Stomach smooth muscle (tissue), 2 donors: ENCODE results near the gene PNMA8C.
"Not testable (repeated sequence)": the region's sequence is repeated elsewhere in the genome, so short reads cannot be mapped to it uniquely, and the experiment has no call there.

ENCODE experiments used
- H3K27ac ChIP-seq: one replicate; pipeline ENCODE4 v1.7.0; 2013; ENCODE audit warnings: mild to moderate bottlenecking, low read length, inconsistent platforms
- H3K27me3 ChIP-seq, 2 donors: one replicate each; pipeline ENCODE4 v1.7.0; 2013; ENCODE audit warnings: low read length in 2 of 2; ENCODE audit not compliant: insufficient read depth in 2 of 2, control insufficient read depth in 1 of 2
- H3K36me3 ChIP-seq, 2 donors: one replicate each; pipeline ENCODE4 v1.7.0; 2013; ENCODE audit warnings: low read length in 2 of 2; ENCODE audit not compliant: control insufficient read depth in 2 of 2, insufficient read depth in 2 of 2
- H3K4me1 ChIP-seq: one replicate; pipeline ENCODE4 v1.7.0; 2013; ENCODE audit warnings: low read length; ENCODE audit not compliant: control insufficient read depth, insufficient read depth
- H3K4me3 ChIP-seq, 2 donors: one replicate each; pipeline ENCODE4 v1.7.0; 2013; ENCODE audit warnings: low read length in 2 of 2
- H3K9ac ChIP-seq, 2 donors: one replicate each; pipeline ENCODE4 v1.7.0; 2013; ENCODE audit warnings: low read length in 2 of 2, mild to moderate bottlenecking in 1 of 2
- H3K9me3 ChIP-seq, 2 donors: one replicate each; pipeline ENCODE4 v1.7.0; 2013; ENCODE audit warnings: low read length in 2 of 2; ENCODE audit not compliant: control insufficient read depth in 2 of 2
- donor health status: healthy.
- donor health status: Pancreatic carcinoma.

Gene PNMA8C

GRCh38 chr19:46402725-46403124, 26.0 kb downstream of the PNMA8C start:
- Histone ChIP-seq H3K27me3 (peaks cover 35 to 38% of the 10 kb centered on the region in 2 donors), H3K9me3 (no peaks in the 10 kb centered on the region), H3K36me3 (no peaks in the 10 kb centered on the region), H3K27ac (no peak overlapping the region), H3K4me3 (no peak overlapping the region), H3K4me1 (peaks cover 13% of the 10 kb centered on the region), H3K9ac (no peak overlapping the region)

- H3K36me3 ChIP-seq, H3K4me1 ChIP-seq, H3K9ac ChIP-seq, H3K27me3 ChIP-seq, H3K9me3 ChIP-seq, H3K27ac ChIP-seq, H3K4me3 ChIP-seq: not testable (repeated sequence)
Observed at GRCh38 chr19:46397801-46398479, 30.8 kb downstream of the PNMA8C start.

GRCh38 chr19:46394402-46394797, 34.3 kb downstream of the PNMA8C start:
- Histone ChIP-seq H3K9ac (no peak overlapping the region), H3K36me3 (peaks cover 8 to 16% of the 10 kb centered on the region in 2 donors), H3K27me3 (peaks cover 0 to under 1% of the 10 kb centered on the region in 2 donors), H3K9me3 (no peaks in the 10 kb centered on the region), H3K4me1 (peaks cover 8% of the 10 kb centered on the region), H3K4me3 (no peak overlapping the region), H3K27ac (no peak overlapping the region)

- H3K9me3 ChIP-seq: no peaks in the 10 kb centered on the region
- peaks cover 8% of the 10 kb centered on the region for H3K4me1 ChIP-seq
- peaks cover 11 to 19% of the 10 kb centered on the region in 2 donors for H3K36me3 ChIP-seq
- H3K27me3 ChIP-seq: no peaks in the 10 kb centered on the region
- H3K4me3 ChIP-seq: no peak overlapping the region
- no peak overlapping the region for H3K9ac ChIP-seq
- no peak overlapping the region for H3K27ac ChIP-seq
Observed at GRCh38 chr19:46393456-46394401, 35.0 kb downstream of the PNMA8C start.

GRCh38 chr19:46392837-46393236, 35.9 kb downstream of the PNMA8C start:
- peak overlapping the region in 1 of 2 donors; percentile 29 for H3K4me3 ChIP-seq
- H3K27me3 ChIP-seq: no peaks in the 10 kb centered on the region
- H3K9ac ChIP-seq: no peak overlapping the region
- no peaks in the 10 kb centered on the region for H3K9me3 ChIP-seq
- peaks cover 20 to 25% of the 10 kb centered on the region in 2 donors for H3K36me3 ChIP-seq
- peaks cover 8% of the 10 kb centered on the region for H3K4me1 ChIP-seq
- no peak overlapping the region for H3K27ac ChIP-seq

- Histone ChIP-seq H3K27ac (no peak overlapping the region), H3K27me3 (no peaks in the 10 kb centered on the region), H3K9ac (peak overlapping the region in 1 of 2 donors; percentile 13), H3K4me3 (peak overlapping the region in 1 of 2 donors; percentile 29), H3K4me1 (peaks cover 8% of the 10 kb centered on the region), H3K9me3 (no peaks in the 10 kb centered on the region), H3K36me3 (peaks cover 22 to 31% of the 10 kb centered on the region in 2 donors)
Observed at GRCh38 chr19:46392252-46392801, 36.4 kb downstream of the PNMA8C start.

- H3K9ac ChIP-seq: no peak overlapping the region
- no peak overlapping the region for H3K4me3 ChIP-seq
- H3K27me3 ChIP-seq: no peaks in the 10 kb centered on the region
- H3K4me1 ChIP-seq: peaks cover 8% of the 10 kb centered on the region
- H3K9me3 ChIP-seq: no peaks in the 10 kb centered on the region
- peaks cover 29 to 37% of the 10 kb centered on the region in 2 donors for H3K36me3 ChIP-seq
- no peak overlapping the region for H3K27ac ChIP-seq
Observed at GRCh38 chr19:46391296-46392251, 37.2 kb downstream of the PNMA8C start.

GRCh38 chr19:46390866-46391265, 37.9 kb downstream of the PNMA8C start:
- no peak overlapping the region for H3K27ac ChIP-seq
- no peak overlapping the region for H3K9ac ChIP-seq
- H3K9me3 ChIP-seq: no peaks in the 10 kb centered on the region
- H3K27me3 ChIP-seq: no peaks in the 10 kb centered on the region
- peaks cover 29 to 37% of the 10 kb centered on the region in 2 donors for H3K36me3 ChIP-seq
- no peak overlapping the region for H3K4me3 ChIP-seq
- peaks cover 8% of the 10 kb centered on the region for H3K4me1 ChIP-seq

- Histone ChIP-seq H3K9ac (no peak overlapping the region), H3K4me1 (peaks cover 8% of the 10 kb centered on the region), H3K9me3 (no peaks in the 10 kb centered on the region), H3K4me3 (no peak overlapping the region), H3K36me3 (peaks cover 29 to 37% of the 10 kb centered on the region in 2 donors), H3K27me3 (no peaks in the 10 kb centered on the region), H3K27ac (no peak overlapping the region)
Observed at GRCh38 chr19:46390121-46390858, 38.4 kb downstream of the PNMA8C start.
